ENCODE measurements around the gene TCTN3.

GRCh38 chr10:95739056-95739455 is 45.3 kb upstream of the TCTN3 start:
- no peak for TF ChIP-seq POLR2A (IDR thresholded peaks at IDR 0.05)
- no peak for TF ChIP-seq CTCF (IDR thresholded peaks at IDR 0.05)

All from Peyer's patch (tissue), 4 donors.